Fibroblast of skin of back (primary cell): Measurements from ENCODE around the gene MUS81.
A peak's percentile ranks its signal among the peaks of the same experiment; 100 is the strongest.

Source experiments
- DNase-seq: peaks from one replicate; pipeline ENCODE4 v3.0.0-alpha.2; 2013

The MUS81 gene

DNA sequence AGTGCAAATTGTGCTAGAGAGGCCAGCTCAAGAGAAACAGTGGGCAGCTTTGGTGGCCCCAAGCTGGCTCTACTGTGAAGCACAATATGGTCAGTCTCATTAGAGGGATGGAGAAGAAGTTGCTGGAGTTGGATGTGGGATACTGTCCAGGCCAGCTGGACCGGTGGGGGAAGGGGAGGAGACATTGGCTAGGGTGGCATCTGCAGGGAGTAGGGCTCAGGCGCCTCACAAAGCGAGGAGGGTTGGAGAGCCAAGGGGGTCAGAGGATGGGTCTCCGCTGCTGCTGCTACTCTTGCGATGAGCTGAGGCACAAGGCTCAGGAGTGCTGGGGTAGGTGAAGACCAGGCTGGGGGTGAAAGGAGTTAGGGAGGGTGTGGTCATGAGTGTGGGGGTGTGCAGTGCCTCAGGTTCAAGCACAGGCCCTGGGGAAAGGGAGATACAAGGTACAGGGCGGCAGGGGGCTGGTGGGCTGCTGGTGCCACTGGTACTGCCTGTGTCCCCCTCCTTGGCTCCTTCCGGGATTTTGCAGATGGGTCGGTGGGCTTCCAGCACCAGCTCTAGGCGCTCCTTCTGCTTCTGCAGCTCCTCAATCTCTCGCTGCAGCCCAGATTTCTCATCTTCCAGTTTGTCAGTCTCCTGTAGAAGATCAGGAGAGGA, 32.6 kb downstream of the MUS81 start:
- DNase-seq, result no peak

DNA sequence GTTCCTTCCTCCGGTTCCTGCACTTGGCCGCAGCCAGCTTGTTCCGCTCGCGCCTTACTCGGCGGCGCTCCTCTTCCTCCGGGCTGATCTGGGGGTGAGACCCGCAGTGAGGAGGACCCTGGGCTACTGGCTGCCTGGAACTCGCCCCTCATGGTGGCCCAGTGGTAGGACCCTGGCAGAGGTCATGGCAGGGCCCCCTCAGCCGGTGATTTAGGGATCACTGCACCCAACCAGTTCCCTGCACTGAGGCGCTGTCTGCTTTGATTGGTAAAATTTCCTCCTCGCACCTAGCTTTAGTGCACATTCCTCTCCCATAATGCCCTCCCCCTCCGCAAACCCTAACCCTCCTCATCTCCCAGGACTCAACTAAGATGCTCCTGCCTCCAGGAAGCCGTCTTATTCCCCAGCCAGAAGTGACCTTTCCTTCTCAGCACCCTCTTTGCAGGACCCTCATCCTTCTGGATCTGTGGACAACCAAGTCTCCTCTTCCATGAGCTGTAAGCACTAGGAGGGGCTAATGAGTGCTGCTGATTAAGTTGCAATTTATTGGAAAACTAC, 33.9 kb downstream of the MUS81 start:
- no peak for DNase-seq

DNA sequence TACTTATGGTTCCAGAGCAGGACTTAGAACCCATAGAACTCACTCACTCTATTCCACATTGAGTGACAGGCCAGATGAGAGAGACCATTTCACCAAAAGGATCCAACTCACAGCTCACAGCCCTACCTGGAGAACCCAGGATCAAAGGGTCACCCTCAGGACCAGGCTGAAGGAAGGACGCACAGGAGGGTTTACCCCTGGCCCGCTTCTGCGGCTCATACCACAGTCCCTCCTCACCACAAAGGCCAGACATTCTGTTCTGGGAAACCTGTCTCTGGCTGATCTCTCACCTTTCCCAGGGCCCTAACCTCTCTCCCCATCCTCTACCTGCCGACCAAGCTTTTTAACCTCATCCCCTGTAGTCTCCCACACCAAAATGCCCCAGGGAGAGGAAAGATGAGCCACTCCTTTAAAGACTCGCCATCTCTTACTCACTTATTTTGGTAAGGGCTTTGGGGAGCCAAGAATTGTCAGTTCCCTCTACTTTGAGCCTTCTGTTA, 35.3 kb downstream of the MUS81 start:
- DNase-seq, result no peak

DNA sequence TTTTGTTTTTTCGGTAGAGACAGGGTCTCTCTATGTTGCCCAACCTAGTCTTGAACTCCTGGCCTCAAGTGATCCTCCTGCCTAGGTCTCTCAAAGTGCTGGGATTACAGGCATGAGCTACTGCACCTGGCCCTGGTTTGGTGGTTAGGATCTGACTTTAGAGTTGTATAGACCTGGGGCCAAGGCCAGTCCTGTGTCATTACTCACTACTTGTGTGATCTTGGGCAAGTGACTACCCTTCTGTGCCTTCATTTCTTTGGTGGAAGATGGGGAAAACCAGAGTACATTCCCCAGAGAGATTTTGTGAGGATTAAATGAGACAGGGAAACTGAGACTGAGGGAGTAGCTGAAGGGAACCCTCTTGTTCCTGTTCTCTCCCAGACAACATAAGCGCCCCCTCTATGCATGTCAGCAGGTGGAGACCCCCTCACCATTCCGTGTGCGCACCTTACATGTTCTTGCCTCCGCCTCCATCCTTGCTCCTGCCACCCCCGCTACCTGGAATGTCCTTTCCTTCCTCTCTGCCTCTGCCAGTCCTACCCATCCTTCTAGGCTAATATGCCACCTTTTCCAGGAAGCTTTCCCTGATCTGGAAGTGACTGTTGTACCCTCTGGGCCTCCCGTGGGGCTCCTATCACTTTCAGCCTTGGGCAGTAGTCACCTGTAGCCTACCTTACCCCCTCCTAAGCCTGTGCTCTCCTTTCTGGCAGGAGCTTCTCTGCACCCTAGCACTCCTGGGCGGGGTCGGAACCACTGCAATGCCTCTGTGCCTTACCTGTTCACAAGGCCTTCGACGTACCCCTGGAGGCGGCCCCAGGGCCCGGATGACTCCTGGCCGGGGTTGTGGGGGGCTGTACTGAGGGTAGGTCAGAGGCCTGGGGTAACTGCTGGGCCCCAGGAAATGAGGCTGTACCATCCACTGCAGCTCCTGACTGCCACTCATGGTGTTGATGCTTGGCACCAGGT, 36.1 kb downstream of the MUS81 start:
- DNase-seq, result no peak

DNA sequence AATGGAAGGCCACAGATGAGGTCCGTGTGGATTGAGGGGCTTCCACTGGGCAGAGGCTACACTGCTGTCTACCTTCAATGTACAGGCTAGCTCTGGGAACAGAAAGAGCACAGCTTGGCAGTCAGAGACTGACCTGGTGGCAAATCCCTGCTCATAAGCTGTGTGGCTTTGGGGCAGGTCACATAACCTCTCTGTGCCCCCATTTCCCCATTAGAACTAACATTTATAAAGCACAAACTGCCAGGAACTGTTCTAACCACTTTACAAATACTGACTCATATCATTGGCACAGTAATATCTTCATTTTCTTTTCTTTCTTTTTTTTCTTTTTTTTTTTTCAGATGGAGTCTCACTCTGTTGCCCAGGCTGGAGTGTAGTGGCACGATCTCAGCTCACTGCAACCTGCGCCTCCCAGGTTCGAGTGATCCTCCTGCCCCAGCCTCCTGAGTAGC, 36.8 kb downstream of the MUS81 start:
- no peak for DNase-seq

DNA sequence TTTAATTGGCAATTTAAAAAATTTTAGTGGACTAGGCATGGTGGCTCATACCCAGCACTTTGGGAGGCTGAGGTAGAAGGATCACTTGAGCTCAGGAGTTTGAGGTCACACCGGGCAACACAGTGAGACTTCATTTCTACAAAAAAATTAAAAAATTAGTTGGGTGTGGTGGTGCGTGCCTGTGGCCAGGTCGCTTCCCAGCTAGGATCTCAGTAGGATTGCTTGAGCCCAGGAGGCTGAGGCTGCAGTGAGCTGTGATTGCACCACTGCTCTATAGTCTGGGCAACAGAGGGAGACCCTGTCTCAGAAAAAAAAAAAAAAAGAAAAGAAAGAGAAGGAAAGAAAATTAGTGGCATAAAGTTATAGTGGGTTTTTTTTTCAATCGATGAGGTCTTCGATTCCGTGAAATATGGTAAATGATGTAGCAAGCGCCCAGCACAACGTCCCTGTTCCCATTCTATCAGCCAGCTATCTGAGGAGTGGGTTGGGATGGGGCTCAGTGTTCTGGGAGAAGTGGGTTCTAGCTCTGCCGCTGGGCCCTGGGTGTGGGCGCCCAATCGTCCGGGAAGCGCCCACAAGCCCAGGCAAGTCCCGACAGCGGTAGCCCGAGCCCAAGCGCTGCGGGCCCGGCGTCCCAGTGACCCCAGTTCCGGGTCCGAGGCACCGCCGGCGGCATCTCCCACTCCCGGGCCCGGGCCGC, 38.6 kb downstream of the MUS81 start:
- DNase-seq, result no peak

DNA sequence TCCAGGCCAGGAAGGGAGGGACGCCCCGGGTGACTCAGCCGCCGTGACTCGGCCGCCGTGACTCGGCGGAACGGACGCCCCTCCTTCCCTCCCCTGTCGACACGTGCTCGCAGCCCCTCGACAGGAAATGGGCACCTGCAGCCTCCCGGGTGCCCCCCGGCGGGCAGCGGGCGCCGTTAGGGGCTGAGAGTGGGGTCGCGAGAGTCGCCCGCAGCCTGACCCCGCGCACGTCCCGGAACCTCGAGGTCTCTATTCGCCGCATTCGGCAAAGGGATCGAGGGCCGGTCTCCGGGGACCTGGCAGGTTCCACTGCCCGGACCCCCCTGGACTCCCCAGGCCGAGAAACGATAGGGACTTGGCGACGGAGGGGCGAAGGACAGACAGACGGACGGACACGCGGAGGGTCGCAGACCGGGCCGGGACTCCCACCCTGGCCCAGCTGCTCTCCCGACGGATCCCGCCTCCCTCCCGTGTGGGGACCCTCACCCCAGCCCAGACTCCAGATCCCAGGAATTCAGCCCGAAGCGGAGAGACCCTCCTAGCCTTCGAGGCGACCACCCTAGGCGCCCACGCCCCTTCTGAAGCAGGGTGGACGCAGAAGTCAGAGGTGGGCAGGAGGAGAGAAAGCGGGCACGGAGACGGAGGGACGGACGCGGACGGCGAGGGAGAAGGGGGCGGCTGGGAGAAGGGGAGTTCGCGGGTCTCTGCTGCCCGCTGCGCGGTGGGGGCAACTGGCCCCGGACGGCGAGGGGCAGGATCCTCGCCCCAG, 39.3 kb downstream of the MUS81 start:
- peak; percentile 88 for DNase-seq

DNA sequence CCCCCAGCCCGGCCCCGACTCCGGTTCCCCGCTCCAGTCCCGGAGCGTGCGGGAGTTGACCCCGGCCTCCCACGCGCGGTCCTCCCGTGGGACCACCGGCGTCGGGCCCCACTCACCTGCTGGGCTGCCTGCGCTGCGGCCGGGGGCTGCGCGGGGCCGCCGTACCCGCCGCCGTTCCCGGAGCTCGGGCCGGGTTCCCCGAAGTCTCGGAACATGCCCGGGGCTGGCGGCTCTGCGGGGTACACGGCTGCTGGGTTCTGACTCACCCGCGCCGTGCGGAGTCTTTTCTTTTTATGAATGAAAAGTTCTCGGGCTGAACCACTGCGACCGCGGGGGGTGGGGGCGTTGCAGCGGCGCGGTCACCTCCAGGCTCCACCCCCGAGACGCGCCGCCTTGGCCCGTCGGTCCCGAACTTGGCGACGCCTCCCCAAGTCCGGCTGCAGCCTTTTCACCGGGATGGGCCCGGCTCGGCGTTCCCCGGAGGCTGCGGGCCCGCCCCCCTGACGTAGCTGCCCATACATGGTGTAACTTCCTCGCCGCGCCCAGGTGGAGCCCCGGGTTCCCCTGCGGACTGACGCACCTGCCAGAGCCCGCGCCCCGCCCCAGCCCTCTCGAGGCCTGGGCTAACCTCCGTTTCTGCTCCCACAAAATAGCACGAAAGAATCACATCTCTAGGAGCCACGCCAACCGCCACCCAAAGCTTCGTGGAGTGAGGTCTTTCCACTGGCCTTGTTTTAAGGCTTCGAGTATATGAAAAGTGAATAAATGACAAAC, 40.1 kb downstream of the MUS81 start, which contains the start of gene FOSL1:
Gene FOSL1 (minus strand): TSS at position 264 of the 774 bp plus-strand sequence. CDS start 49 bp downstream, at position 215.
- DNase-seq, result peak; percentile 97

DNA sequence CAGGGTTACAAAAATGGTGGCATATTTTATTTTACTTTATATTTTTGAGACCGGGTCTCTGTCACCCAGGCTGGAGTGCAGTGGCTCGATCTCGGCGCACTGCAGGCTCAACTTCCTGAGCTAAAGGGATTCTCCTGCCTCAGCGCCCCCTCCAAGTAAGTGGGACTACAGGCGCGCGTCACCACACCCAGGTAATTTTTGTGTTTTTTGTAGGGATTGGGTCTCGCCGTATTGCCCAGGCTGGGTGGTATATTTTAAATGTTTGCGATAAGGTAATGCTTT, 40.6 kb downstream of the MUS81 start:
- DNase-seq, result no peak

DNA sequence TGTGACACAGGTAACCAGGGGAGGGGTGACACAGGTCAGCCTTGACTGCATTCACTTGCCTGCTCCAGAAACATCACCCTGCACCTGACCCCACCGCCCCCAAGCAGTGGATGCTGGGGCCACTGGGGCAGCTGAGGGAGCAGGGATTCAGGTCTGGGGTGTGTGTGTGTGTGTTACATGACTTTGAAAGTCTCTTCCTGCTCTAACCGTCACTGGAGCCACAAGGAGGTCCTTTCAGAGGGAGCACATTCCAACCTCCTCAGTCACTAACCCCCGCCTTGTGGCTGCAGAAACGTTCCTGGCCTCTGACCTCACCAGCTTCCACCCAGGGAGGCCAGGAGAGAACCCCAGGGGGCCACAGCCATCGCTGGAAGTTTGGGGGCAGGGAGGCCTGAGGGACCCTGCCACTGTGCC, 42.8 kb downstream of the MUS81 start:
- peak; percentile 98 for DNase-seq

DNA sequence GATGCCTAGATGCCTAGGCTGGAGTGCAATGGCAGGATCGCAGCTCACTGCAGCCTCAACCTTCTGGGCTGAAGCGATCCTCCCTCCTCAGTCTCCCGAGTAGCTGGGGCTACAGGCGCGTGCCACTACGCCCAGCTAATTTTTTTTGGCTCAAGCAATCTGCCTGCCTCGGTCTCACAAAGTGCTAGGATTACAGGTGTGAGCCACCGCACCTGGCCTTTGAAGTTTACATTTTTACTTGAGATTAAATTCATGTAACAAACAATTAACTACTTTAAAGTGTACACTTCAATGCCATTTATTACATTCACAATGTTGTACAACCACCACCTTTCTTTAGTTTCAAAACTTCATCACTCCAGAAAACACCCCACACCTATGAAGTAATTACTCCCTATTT, 43.5 kb downstream of the MUS81 start:
- no peak for DNase-seq

DNA sequence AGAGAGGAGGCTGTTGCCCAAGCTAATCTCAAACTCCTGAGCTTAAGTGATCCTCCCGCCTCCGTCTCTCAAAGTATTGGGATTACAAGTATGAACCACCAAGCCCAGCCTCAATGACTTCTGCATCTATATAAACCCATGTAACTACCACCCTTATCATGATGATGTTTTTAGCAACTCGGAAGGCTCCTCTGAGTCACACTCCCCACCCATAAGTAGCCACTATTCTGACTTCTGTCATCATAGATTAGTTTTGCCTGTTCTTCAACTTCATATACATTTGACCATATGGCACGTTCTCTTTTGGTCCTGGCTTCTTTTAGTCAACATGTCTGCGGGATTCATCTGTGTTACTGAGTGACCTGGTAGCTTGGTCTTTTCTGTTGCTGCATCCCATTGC, 46.4 kb downstream of the MUS81 start:
- peak; percentile 67 for DNase-seq

DNA sequence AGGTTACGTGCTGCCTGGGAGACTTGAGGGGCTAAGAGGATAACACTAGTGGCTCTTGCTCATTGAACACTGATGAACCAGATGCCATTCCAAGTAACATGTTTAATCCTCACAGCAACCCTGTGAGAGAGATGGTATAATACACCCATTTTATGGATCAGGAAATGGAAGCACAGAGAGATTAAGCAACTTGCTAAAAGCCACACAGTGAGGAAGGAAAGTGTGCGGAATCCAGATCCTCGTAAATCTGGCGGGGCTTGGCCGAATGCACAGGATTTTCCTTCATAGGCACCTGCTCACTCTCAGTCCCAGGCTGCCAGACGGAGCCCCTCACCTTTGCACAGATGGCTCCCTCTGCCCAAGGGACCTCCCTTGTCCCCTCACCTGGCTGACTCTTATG, 47.6 kb downstream of the MUS81 start:
- no peak for DNase-seq

DNA sequence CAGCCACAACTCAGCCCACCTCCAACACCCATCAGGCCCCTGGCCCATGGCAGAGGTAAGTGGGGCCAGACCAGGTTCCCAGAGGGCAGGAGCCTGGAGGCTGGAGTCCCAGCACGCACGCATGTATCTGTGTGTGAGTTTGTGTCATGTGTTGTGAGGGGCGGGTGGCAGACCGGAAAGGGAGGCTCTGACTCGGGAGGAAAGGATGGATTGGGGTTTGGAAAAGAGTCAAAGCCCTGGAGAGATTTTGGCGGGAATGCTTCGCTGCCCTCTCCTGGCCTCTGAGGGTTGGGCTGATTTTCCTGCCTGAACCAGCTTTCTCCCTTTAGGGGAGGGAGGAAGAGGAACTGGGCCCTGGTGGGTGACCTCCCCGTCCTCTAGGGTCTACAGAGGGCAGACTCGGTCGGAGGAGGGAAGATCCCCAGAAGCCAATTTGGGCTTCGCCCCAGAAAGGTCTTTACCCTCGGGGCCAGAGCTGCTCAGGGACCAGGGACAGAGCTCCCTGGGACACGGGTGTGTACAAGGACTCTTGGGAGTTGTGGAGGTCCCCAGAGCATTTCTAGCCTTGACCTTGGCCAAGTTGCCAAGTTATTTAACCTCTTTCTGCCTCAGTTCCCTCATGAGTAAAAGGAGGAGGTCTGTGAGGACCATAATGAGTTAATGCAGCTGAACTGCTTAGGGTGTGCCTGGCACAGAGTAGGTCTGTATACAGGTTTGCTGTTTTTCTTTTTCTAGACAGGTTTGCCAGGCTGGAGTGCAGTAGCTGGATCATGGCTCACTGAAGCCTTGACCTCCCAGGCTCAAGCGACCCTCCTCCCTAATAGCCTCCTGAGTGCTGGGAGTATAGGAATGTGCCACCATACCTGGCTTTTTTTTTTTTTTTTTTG, 51.7 kb downstream of the MUS81 start:
- peak; percentile 97 for DNase-seq

DNA sequence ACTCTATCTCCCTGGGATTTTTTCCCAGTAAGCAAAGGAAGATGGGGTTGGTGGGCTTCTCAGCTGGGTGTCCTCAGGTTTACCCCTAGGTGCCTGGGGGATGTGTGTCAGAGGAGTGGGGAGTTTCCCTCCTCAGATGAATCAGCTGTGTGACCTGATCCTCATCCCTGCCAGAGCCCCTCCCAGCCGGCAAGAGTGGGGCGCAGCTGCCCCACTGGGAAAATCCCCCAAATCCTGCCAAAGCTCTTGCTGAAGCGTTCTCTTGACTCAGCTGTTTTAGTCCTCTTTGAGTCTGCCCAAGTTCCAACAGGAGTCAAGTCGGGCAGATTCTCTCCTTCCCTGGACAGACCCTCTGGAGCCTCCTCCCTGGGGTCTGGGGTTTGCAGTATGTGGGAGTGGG, 52.6 kb downstream of the MUS81 start:
- DNase-seq, result peak; percentile 58

DNA sequence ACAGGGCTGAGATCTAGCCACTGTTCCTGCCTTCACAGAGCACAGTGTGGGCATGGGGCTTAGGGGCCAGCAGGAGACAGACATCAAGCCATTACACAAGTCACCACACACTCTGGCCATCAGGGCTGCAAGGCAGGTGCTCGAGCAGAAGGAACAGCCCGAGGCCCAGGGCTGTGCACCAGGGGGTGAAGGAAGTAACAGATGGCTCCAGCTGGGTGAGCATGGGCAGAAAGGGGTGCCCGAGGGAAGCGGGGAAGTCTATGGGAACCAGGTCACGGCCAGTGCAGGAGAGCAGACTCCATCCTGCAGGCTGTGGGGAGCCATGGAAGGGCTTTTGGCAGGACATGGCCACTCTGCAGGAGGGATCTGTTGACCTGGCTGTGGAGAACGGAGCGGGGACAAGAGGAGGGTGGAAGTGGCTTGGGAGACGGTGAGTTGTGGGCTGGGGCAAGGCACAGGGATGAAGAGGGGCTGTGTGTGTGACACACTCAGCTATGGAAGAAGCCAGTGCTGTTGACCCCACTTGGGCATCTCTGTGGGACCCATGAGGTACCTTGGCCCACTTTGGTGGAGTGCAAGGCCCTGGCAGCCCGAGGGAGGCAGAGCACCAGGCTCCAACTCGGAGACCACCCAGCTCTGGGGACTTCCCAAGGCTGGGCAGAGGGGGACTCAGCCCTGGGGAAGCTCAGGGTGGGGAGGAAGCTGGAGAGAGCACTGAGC, 55.0 kb downstream of the MUS81 start:
- DNase-seq, result no peak

DNA sequence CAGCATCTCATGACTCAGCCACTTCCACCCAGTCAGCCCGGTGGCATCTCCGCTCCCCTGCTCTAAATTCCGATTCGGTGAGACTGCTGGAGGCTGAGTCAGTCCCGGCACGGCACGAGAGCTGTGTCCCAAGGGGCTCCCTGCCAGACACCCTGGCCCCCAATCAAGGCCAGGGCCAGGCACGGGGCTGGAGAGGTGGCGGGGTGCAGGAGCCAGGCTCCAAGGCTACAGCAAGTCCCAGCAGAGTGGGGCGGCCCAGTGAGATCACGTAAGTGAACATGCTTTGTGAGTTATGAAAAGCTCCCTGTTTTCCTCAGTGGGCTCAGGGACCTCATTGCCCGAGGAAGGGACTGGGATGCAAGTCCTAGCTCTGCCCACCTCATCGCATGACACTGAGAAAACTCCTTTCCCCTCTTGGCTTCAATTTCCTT, 55.6 kb downstream of the MUS81 start:
- DNase-seq, result peak; percentile 99
